Prostate gland (tissue), 2 donors: ENCODE measurements around the gene MAP1LC3B2. TPM values are rescaled to one million over a fixed set of nuclear protein-coding genes. Genes with fewer than 3 reads are reported as not detected.

Source experiments
- DNase-seq: peaks from one replicate; pipeline ENCODE4 v3.0.0-alpha.2; 2019; ENCODE audit warnings: low spot score
- H3K27ac ChIP-seq, 2 donors: fragments of 200-600 bp; sonication (generic); 2 replicates each; pipeline ENCODE4 v1.5.1; 2017 to 2019
- H3K27me3 ChIP-seq: fragments of 200-600 bp; sonication (generic); replicated peaks from 2 replicates; pipeline ENCODE4 v1.5.1; 2019; ENCODE audit not compliant: insufficient read depth
- H3K36me3 ChIP-seq, 2 donors: fragments of 200-600 bp; sonication (generic); 1 replicate in 1 of 2; 2 replicates in 1 of 2; pipeline versions ENCODE4 v1.5.1 to v1.8.1; 2017 to 2019
- H3K4me1 ChIP-seq: fragments of 200-600 bp; sonication (generic); replicated peaks from 2 replicates; pipeline ENCODE4 v1.5.1; 2019
- H3K4me3 ChIP-seq, 2 donors: fragments of 200-600 bp; sonication (generic); 2 replicates each; pipeline ENCODE4 v1.5.1; 2017 to 2019
- H3K9me3 ChIP-seq: fragments of 200-600 bp; sonication (generic); 2 replicates; pipeline ENCODE4 v1.5.1; 2017
- CTCF ChIP-seq, 4 experiments: fragments of 200-600 bp in 2 of 4; fragments of 450-650 bp in 2 of 4; sonication (generic) in 2 of 4; IDR thresholded peaks; 1 replicate in 3 of 4; 2 replicates in 1 of 4; pipeline ENCODE4 v1.5.1; 2016 to 2019; ENCODE audit warnings: antibody characterized with exemption in 4 of 4, mild to moderate bottlenecking in 2 of 4, moderate library complexity in 2 of 4
- POLR2A ChIP-seq: fragments of 450-650 bp; IDR thresholded peaks from one replicate; pipeline ENCODE4 v1.6.1; 2016; ENCODE audit warnings: antibody characterized with exemption, mild to moderate bottlenecking
- POLR2AphosphoS5 ChIP-seq: sonication (generic); formaldehyde crosslinking; IDR thresholded peaks from one replicate; pipeline ENCODE4 v1.6.1; 2017; ENCODE audit warnings: antibody characterized with exemption
- whole genome bisulfite sequencing: methylation state at CpG from one replicate; pipeline ENCODE4 v1.1.5; 2018; 5-methylcytosine and 5-hydroxymethylcytosine counted together
- intact Hi-C: fragments of 100-400 bp; cut with DNase I; formaldehyde crosslinking; loops from one replicate; pipeline ENCODE4 v1.14.2; 2022
- total RNA-seq, 2 donors: library from RNA; depleted of rRNA; stranded (reverse); fragments of >200 nt; gene quantifications; one replicate each; pipeline ENCODE4 v1.1.0, GENCODE V29; 2016

MAP1LC3B2 gene
- total RNA-seq, 2 donors from 2014 or later = 1.6 TPM; not detected in 1

DNA sequence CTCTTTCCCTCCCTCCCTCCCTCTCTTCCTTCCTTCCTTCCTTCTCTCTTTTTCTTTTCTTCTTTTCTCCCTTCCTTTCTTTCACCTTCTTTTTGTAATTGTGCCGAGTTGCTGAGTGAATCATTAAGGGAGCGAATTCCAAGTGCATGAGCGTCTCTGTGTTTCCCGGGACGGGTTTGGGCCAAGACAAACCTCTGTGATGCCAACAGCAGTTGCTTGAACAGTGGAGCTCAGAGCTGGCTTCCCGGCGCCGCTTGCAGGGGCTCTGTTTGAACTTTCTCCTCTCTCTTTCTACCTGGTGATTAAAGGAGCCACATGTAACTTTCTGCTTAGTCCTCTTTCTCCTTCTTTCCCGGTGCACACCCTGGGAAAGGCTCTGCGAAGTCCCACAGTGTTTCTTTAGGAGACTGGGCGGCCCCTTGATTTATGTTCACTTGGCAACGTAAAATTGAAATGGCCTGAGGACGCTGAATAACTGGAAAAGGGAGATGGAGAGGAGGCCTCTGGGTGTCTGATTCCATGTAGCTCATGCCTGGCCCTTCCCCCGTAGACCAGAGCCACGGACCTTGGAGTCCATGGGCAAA, 33.7 kb upstream of the MAP1LC3B2 start:
- TF ChIP-seq CTCF (IDR thresholded peaks at IDR 0.05) (no peak), POLR2AphosphoS5 (peak; percentile 77), POLR2A (no peak)
- peak; percentile 84 for DNase-seq
- H3K27ac ChIP-seq = peak overlapping the region; percentile 68 to 70
- intact Hi-C loops = loop anchor here (5.0 kb wide), 2 partner anchors 72 to 248 kb away; partner anchors contain the start of gene MED13L
- no peaks in the 10 kb centered on the region for H3K27me3 ChIP-seq
- no peaks in the 10 kb centered on the region for H3K36me3 ChIP-seq
- H3K4me3 ChIP-seq = peak overlapping the region in 1 of 2 donors; percentile 6
- peaks cover 9% of the 10 kb centered on the region for H3K4me1 ChIP-seq
- 11% methylated on average over 15 of the region's 15 CpGs for WGBS
- no peaks in the 10 kb centered on the region for H3K9me3 ChIP-seq

DNA sequence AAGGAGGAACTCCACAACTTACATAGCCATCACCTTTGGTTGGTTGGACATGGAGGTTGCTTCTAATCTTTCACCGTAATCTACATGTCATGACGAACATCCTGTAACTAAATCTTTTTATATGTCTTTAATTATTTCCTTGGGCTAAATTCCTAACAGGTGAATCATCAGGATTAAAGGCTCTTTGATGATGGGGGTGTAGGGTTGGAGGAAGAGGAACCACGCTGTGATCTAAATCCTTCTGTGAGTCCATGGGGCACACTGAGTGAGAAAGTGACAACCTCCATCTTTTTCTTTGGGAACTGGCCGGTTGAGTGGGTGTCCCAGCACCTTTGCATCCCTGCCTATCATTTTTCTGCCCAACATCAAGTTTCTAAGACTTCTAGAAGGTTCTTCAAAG, 31.1 kb upstream of the MAP1LC3B2 start:
- intact Hi-C loops = loop anchor here (5.0 kb wide), 2 partner anchors 69 to 251 kb away; partner anchors contain the start of gene MED13L
- no peak overlapping the region for H3K27ac ChIP-seq
- no peaks in the 10 kb centered on the region for H3K9me3 ChIP-seq
- DNase-seq = no peak
- WGBS = 55% methylated on average over 4 of the region's 4 CpGs
- no peaks in the 10 kb centered on the region for H3K36me3 ChIP-seq
- no peaks in the 10 kb centered on the region for H3K27me3 ChIP-seq
- H3K4me3 ChIP-seq = no peak overlapping the region
- TF ChIP-seq CTCF (IDR thresholded peaks at IDR 0.05) (no peak), POLR2A (no peak), POLR2AphosphoS5 (no peak)
- H3K4me1 ChIP-seq = peaks cover 9% of the 10 kb centered on the region

DNA sequence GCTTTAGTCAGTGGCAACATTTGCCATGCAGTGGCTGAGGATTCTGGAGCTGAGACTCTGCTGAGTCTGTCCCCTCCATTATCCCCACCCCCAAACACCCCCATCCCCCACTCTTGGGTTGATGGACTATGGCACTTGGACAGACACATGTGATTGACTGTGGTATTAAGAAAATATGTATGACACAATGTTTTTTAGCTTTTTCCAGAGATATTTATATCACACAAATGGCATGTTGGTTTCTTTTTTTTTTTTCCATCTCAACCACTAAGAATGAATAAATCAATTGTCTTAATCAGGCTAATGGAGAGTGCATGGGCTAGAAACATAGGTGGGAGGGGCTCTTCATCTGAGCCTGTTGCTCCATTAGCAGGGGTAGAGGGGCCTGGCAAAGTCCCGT, 30.7 kb upstream of the MAP1LC3B2 start:
- H3K9me3 ChIP-seq = no peaks in the 10 kb centered on the region
- H3K4me3 ChIP-seq = no peak overlapping the region
- 54% methylated on average over 1 of the region's 1 CpG for WGBS
- intact Hi-C loops = loop anchor here (5.0 kb wide), 2 partner anchors 69 to 251 kb away; partner anchors contain the start of gene MED13L
- H3K36me3 ChIP-seq = no peaks in the 10 kb centered on the region
- TF ChIP-seq POLR2AphosphoS5 (no peak), CTCF (IDR thresholded peaks at IDR 0.05) (no peak), POLR2A (no peak)
- no peak for DNase-seq
- no peaks in the 10 kb centered on the region for H3K27me3 ChIP-seq
- H3K27ac ChIP-seq = no peak overlapping the region
- H3K4me1 ChIP-seq = peaks cover 9% of the 10 kb centered on the region

GRCh38 chr12:116529048-116529447, 30.1 kb upstream of the MAP1LC3B2 start:
- no peak for DNase-seq
- Histone ChIP-seq H3K27me3 (no peaks in the 10 kb centered on the region), H3K36me3 (no peaks in the 10 kb centered on the region), H3K27ac (no peak overlapping the region), H3K4me1 (peaks cover 9% of the 10 kb centered on the region), H3K4me3 (no peak overlapping the region), H3K9me3 (no peaks in the 10 kb centered on the region)
- intact Hi-C loops = loop anchor here (5.0 kb wide), 2 partner anchors 68 to 252 kb away; partner anchors contain the start of gene MED13L
- 15% methylated on average over 8 of the region's 8 CpGs for WGBS
- TF ChIP-seq CTCF (IDR thresholded peaks at IDR 0.05) (no peak), POLR2A (no peak), POLR2AphosphoS5 (peak; percentile 29)

DNA sequence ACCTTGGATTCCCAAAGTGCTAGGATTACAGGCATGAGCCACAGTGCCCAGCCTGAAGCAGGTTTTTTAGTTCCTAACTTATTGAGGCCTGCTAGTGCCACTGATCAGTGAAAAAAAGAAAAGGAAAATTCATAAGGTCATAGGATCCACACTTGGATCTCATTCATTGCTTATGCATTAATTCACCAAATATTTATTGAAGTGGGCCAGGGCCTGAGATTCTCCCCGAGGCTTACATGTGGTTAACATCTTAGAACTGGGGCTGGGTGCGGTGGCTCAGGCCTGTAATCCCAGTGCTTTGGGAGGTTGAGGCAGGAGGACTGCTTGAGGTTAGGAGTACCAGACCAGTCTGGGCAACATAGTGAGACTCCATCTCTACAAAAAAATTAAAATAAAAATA, 29.5 kb upstream of the MAP1LC3B2 start:
- no peak for DNase-seq
- Histone ChIP-seq H3K27me3 (no peaks in the 10 kb centered on the region), H3K36me3 (no peaks in the 10 kb centered on the region), H3K4me3 (no peak overlapping the region), H3K4me1 (peaks cover 9% of the 10 kb centered on the region), H3K27ac (no peak overlapping the region), H3K9me3 (no peaks in the 10 kb centered on the region)
- intact Hi-C loops = loop anchor here (5.0 kb wide), 2 partner anchors 68 to 252 kb away; partner anchors contain the start of gene MED13L
- TF ChIP-seq POLR2A (no peak), CTCF (IDR thresholded peaks at IDR 0.05) (no peak), POLR2AphosphoS5 (no peak)
- WGBS = 44% methylated on average over 2 of the region's 2 CpGs
